GM18520 (cell line): ENCODE data around the gene BTBD18.

Experiments
- ATAC-seq: cut with Tn5 transposase; IDR thresholded peaks from one replicate; pipeline ENCODE4 v1.9.1; 2021; ENCODE audit not compliant: unreplicated experiment

BTBD18 gene, protein sequence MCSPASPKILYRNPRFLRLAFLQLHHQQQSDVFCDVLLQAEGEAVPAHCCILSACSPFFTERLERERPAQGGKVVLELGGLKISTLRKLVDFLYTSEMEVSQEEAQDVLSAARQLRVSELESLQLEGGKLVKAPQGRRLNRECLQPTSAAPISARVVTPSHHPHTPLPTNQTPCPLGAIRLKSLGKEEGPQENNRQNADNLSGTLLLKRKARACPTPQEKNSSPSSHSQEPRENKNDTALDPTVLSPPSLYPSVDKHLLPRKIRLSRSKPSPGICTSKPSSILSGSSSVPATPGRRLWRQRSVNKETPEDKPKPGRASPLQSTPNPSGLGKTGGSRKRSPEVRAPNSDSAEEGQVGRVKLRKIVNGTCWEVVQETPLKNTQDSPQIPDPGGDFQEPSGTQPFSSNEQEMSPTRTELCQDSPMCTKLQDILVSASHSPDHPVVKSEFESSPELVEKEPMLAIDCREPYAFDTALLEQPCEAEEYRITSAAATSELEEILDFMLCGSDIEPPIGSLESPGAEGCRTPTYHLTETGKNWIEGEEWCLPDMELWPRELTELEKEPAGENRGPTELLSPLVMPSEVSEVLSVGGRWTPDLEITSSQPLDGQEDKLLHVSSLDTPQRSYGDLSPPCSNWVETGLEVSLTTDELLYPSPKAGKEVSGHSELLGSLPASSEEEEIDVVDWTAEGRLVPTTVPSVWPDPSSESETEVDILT

DNA sequence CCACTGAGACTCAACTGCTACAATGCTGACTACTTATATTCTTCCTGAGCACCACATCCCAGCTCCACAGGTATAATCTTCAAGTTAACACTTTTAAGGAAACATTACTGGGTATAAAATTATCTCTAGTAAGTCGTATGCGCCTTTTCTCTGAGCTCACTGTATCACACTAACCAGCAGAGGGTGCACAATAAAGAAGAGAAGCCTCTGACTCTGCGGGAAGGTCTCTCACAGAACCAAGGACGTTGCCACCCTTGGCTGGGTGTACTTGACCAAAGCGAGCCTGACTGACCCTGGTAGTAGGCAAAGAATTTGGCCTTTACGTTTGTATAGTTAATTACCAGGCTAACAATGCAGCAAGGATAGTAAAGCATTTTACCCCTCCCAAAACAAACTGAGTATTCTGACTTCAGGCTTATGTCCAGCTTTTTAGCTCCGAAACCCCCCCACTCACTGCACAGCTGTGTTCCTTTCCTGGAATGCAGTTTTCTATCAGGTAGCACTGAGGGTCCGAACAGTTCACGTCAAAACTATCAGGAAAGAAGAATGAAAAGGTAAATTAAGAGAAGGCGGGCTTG lies at the start of gene BTBD18:
Gene BTBD18, minus strand, starts transcription at position 144 of the 578 bp plus-strand sequence. CDS start 631 bp downstream, outside the sequence.
- no peak for ATAC-seq

DNA sequence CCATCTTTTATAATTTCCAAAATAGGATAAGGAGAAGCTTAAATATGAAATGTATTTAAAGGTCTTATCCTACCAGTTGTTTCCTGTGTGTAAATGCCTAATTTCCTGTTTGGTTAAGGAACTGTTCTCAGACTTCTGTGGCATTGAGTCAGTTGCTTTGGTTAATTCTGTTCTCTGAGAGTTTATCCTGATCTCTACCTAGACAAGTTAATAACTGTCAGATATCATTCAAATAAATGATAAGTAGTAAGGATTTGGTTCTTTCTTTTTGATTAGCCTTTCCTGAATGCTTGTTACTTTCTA lies 49.5 kb upstream of the BTBD18 start:
- no peak for ATAC-seq

DNA sequence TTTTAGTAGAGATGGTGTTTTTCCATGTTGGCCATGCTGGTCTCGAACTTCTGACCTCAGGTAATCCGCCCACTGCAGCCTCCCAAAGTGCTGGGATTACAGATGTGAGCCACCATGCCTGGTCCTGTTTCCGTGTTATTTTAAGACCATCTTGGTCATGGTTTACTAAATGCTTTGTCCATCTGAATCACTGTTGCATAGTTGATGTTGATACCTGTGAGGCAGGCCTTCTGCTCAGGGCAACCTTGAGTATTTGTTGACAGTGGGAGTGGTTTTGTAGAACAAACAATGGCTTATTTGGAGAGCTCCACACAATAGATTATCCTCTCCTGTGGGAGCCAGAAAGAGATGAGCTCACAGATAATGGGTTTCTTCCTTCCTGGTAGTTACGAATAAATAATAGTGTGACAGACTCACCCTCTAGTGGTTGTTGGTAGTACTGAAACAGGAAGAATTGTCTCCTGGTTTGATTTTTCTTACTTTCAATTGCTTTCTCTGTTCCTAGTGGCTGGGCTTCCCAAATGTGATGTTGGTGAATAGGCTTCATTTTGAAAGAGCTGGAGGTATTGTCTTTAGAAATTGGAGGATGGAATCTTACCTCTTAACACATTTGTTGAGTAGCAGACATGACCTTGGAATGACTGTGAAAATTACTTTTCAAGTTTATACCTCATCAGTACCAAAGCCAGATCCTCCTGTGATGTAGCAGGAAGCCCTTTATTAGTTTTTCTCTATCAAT lies 49.0 kb upstream of the BTBD18 start:
- ATAC-seq, result peak; percentile 88

DNA sequence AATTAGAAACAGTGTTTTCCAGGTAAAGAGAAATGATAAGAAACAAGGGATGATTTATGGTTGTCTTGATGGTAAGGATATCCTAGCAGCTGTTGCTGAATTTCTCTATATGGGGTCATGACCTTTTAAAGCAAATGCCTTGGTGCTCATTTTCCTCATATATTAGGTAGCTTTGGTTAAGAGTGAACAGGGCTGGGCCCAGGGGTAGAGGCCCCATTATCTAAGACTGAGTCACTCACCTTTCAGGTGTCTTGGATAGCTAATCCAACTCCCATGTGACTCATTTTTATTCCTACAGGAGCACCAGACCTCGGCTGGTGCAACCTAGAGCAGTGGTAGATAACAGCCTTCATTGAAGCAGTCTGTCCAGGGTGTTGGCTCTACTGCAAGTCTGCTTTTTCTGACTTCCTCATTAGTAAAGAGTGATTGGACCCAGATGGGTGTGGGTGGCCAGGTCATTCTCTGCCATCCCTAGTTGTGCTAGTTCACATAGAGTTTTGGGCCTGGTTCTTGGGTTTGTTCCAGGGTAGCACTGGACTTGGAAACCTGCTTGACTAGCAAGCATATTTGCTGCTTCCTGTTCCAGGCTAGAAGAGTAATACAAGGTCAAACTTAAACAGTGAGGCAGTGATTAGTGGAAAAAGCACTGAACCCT lies 47.4 kb upstream of the BTBD18 start:
- no peak for ATAC-seq

DNA sequence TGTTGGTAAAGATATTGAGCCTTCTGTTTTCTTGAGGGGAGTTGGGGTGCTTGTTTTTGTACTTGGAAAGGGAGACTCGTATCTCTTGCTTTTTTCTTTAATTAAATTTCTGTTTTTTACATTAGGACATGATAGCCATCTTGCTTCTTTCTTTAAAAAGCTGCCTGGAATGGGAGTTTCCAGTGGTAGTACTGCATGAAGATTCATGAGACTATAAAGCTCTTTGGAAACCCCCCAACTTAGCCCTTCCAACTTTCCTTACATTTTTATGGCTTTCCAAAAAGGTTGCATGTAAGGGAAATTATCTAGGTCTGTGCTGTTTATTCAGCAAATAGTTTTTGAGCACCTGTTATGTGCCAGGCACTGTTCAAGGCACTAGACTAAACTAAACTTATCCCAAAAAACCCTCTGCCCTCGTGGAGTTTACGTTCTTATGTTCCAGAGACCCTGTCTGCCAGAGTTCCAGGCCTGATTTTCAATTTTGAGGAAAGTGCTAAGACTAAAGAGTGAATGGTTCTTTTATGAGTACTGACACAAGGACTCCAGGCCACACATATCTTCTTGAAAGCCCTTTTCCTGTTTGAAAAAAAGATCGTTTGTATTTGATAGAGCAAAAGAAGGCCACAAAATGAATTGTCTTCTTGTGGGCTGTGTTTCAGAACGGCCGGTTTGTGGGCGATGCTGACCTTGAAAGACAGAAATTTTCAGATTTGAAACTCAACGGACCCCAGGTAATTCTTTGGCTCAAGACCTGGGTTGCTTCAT lies 41.9 kb upstream of the BTBD18 start:
- no peak for ATAC-seq

DNA sequence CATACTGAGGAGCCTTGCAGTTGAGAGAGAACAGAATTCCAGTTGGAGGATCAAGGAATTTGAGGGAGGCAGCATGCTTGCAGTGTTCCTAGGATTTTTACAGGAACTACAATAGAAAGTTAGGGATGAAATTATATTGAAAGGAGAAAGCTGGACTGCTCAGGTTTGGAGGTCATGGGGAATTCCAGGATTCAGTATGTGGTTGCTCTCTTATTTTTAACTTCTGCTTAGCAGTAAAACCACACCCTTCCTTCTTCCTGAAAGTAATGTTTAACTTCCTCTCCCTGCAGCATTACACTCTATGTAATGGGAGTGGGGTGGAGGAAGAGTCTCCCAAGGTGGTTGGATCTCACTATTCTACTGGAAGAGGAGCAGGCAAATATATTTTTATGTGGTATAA lies 41.3 kb upstream of the BTBD18 start:
- ATAC-seq, result no peak

DNA sequence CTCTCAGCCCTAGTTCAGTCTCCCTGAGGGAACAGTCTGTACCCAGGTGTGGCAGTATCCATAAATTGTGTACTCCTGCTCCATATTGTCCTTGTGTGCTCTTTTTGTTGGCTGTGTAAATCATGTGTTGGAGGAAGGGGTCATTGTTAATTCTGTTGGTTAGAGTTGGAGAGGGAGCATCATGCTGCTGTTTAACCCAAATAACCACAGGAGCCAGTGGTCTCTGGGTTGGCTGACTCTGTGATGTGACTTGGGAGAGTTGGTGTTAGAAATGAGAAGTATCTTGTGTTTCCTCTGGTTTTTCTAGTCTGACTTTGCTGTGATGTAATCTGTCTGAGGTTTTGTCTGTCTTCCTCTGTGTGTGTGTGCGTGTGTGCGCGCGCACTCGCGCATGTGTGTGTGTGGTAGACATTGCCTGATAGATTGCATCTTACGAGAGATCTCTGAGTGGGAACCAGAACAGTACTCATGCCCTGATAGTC lies 40.5 kb upstream of the BTBD18 start:
- peak; percentile 77 for ATAC-seq

DNA sequence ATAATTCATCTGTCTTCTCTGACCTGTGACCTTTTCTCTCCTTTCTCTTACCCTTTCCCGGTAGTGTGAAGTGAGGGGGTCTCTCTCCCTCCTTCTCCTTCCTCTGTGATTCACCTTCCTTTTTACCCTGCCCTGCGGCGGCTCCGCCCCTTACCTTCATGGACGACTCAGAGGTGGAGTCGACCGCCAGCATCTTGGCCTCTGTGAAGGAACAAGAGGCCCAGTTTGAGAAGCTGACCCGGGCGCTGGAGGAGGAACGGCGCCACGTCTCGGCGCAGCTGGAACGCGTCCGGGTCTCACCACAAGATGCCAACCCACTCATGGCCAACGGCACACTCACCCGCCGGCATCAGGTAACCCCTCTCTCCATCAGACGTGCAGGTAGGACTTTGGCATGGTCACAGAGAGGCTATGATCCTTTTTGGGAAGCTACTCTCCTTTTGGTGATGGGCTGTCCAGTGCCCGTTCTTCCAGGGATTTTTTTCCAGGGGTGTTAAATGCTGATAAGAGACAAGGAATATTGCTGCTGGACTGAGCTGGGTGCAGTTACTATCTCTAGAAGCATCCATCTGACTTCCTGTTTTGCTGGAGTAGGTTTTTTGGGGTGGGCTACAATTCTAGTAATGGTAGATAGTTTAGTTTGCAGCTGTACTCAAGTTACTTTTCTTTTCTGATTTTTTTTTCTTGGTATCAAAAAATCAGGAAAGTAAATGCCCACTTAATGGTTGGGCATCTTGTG lies 39.9 kb upstream of the BTBD18 start:
- no peak for ATAC-seq

DNA sequence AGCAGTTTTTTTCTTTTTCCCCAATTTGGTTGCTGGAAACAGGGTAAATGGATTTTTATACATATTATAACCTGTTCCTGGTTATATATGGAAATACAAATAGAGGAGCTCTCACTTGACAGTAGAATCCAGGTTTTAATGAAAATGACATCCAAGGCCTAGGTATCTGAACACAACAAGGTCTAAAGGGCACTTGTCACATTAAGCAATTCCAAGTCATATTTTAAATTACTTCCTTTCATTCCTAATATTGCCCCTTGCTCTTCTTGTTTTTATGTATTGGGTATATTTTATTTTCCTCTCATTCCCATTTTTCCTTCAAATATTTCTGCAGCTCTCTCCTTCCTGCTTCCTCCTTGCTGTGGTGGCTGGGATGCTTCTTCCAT lies 37.1 kb upstream of the BTBD18 start:
- no peak for ATAC-seq

DNA sequence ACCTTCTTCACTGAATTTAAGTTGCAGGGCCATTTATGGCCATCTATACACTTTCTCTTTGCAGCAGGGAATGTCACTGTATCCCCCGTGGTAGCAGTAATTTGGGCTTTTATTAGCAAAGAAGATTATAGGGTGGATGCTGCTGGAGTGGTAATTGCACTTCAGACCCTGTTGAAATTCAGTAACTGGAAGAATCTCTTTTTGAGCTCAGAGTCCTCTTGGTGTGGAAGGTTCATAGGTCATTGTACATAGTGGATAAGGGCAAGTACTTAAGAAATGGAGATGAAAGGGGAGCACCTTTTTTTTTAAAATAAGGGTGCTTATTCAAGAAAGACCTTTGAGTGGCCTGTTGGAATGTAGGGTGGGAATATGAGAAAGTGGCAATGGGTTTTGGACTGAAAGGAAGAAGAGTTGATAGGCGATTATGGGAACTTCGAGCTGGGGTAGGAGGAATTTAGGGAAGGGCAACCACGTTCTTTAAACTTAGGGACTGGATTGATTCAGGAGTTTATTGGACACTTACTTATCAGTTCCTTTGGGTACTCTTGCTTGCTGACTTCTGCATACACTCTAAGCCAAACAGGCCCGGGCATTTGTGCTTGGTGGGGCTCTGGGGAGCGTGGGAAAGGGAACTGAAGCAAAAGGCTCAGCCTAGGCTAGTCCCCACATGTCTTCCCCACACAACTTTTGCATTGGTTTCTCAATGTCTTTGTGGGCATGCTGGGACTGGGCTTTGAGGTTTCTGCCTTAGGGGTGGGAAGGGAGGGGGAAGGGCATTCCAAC lies 36.5 kb upstream of the BTBD18 start:
- no peak for ATAC-seq

DNA sequence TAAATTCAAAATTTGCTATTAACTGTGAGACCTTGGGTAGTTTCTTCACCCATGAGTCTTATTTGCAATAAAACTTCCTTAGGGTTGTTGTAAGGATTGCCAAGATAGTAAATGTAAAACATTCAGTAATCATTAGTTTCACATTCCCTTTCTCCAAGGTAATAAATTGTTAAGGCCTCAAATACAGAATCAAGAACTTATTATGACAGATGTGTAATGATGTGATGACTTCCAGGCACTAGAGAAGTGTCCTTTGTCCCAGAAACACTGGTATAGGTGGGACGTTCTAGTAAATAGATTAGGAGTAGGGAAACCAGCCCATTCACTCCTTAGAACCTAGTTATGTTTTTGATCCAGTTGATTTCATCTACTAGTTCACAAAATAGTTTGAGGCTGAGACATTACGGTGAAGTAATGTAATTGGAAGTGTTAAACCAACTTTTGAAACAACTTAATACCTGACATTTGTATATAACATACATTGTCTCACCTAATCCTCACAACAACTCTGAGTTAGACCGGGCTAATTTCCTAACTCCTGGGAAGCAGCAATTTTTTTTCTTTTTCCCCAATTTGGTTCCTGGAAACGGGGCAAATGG lies 35.5 kb upstream of the BTBD18 start:
- ATAC-seq, result no peak

DNA sequence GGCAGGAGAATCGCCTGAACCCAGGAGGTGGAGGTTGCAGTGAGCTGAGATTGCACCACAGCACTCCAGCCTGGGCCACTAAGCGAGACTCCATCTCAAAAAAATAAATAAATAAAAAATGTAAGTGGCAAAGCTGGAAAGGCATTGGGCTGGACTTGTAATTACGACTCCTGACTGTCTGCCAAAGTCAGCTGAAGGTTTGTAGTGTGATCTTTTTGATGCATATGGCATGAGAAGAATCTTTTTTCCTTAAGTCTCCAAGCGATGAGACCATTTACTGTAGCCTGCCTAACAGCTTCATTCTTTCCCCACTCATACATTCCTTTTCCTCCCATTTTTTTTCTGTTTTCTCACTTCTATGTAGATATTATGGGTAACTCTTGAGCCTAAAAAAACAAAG lies 34.8 kb upstream of the BTBD18 start:
- ATAC-seq, result no peak

DNA sequence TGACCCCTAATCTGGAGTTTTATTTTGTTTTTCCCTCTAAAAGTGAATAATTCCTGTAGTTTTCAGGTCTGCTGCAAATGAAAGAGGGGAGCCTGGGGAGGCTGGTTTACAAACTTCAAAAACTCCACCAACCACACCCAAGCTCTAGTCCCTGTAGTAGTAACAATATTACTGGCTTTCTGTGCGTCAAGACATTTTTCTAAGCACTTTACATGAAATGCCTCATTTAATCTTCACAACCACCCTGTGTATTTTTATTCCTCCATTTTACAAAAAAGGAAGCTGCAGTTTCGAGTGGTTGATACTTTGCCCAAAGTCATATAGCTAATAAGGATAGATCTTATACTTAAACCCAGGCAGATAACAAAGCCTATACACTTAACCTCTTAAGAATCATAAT lies 33.5 kb upstream of the BTBD18 start:
- no peak for ATAC-seq

DNA sequence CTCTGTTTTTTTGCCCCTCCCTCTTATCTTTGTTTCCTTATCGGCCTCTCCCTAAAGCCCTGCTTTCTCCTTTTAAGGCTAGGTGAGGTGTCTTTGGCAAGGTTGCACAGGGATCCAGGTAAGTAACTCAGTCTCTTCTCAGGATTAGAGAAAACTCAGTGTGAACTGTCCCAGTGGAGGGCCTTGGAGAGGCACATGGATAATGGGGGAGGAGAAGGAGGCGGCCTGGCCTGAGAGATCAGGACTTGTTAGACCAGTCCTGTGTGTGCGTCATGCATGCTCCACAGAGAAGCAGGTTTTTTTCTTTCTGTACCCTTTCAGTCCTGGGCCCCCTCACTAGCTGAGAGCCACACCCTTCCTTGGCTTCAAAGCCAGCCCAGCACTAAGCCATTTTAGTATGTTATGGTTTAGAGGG lies 29.9 kb upstream of the BTBD18 start:
- ATAC-seq, result no peak

DNA sequence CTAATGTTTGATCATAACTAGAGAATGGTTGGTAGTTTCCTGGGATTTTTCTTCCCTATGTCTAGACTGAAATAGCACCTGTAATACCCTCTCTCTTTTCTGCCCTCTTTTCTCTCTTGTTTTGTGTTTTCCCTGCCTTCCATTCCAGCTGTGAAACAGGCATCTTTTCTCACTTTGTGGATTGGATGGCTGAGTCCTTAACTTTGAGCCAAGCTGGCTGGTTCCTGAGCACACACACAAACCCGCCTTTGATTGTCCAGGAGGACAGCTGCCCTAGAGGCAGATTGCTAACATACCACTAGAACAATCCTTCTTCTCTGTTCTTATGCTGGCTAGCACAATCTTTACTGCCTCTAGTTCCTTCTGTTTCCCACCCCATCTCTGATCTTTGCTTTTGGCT lies 27.7 kb upstream of the BTBD18 start:
- no peak for ATAC-seq

DNA sequence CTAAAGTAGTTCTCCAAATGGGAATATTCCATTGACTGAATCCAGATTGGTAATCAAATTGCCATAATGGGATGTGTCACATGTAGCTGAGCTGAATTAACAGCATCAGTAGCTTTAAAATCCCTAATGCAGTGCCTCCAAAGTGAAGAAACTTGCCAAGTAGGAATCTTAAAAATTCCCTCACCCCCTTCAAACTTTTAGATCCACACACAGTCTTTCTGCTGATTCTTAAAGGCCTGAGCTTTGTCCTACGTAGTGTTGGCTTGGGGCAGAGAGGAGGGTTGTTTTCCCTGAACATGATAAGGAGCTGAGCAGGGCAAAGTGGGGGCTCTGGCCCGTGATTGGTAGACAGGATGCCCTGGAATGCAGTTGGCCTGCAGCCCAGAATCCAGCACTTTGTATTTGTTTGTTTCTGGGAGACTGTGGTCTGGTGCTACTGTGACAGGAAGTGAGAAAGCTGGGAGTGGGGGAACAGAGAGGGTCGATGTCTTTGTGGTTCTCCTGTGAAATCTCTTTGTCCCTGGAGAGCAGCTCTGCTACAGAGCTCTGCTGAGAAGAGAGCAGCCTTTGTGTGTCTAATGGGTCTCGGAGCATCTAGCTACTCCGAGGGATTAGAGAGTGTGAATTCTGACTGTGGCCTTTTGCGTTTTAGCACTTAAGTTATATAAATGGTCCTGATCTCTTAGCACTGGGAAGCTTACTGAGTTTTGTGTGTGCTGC lies 26.9 kb upstream of the BTBD18 start:
- no peak for ATAC-seq

DNA sequence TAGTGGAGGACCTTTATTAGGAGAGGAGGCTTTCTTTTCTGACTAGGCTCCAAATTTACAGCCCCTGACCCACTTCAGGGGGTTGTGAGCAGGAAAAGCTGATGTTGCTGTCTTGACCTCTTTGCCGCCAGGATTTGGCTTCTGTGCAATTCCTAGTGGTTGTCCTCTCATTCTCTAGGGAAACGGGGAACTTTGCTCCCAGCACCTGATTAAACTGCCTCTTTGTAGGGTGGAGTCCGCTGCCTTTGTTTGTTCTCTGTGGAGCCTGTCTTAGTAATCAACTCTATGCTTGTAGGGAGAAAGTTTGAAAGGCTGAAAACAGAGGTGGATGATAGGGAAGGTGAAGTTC lies 26.3 kb upstream of the BTBD18 start:
- ATAC-seq, result no peak
